GM18507 (cell line): ENCODE results near the gene OR4A5.
"Not testable (repeated sequence)": the region's sequence is repeated elsewhere in the genome, so short reads cannot be mapped to it uniquely, and the experiment has no call there.

Experiments
- DNase-seq: peaks from one replicate; pipeline ENCODE4 v3.0.0; 2011; ENCODE audit warnings: low read depth; ENCODE audit not compliant: insufficient read length; ENCODE audit errors: extremely low spot score
- FAIRE-seq: peaks from 2 replicates; lab custom pipeline; 2011; peaks lifted over from hg19 to GRCh38; lab: Jason Lieb, UNC

Gene OR4A5, protein sequence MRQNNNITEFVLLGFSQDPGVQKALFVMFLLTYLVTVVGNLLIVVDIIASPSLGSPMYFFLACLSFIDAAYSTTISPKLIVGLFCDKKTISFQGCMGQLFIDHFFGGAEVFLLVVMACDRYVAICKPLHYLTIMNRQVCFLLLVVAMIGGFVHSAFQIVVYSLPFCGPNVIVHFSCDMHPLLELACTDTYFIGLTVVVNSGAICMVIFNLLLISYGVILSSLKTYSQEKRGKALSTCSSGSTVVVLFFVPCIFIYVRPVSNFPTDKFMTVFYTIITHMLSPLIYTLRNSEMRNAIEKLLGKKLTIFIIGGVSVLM

DNA sequence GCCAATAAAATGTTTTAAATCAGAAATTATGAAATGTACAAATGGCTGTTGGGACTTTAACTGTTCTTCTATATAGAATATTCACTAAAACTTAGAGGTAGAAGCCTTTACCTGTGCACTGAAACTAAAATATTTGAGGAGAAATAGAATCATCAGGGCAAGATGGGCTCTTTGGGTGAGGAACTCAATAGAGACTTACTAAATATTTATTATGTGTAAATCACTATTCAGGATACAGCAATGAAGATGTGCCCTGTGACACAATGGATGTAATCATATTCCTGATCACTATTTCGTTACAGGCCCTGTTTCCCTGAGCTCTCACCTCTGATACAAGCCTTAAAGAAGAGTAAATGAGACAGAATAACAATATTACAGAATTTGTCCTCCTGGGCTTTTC is at the start of gene OR4A5:
Gene OR4A5 (plus strand): TSS at position 301 of the 400 bp plus-strand sequence. CDS start 53 bp downstream, at position 354.
- not testable (repeated sequence) for FAIRE-seq, DNase-seq

DNA sequence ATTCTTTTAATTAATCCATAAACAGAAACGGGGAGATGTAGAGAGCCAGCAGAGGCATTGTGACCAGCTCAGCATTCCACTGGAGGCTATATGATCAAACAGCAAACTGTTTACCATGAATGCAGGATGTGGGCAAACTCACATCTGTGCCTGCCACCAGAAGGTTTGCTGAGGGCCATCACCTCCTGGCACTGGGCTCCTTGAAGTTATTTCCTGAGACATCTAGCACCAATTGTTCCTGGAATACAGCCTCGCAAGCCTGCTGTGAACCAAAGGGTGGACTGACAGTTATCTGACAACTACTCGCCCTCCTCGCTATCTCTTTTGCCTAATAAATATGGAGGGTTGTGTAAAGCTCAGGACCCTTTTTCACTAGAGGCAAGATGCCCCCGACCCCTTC is 13.5 kb downstream of the OR4A5 start:
- not testable (repeated sequence) for DNase-seq, FAIRE-seq
